SU-DHL-6 (cell line): ENCODE data around the gene GABBR2.

Experiments
- H2AFZ ChIP-seq: fragments of 200-600 bp; sonication (generic); 2 replicates; pipeline ENCODE4 v1.6.1; 2014; ENCODE audit warnings: low read depth, mild to moderate bottlenecking, moderate library complexity, mixed read lengths, antibody characterized with exemption, low read length; ENCODE audit not compliant: severe bottlenecking
- H3F3A ChIP-seq: fragments of 200-600 bp; shearing (Covaris generic); 2 replicates; pipeline ENCODE4 v1.6.0; 2016; ENCODE audit warnings: antibody characterized with exemption, mild to moderate bottlenecking; ENCODE audit not compliant: insufficient read depth
- H3K27ac ChIP-seq: fragments of 200-600 bp; sonication (generic); 2 replicates; pipeline ENCODE4 v1.5.1; 2016; ENCODE audit warnings: low read depth, mild to moderate bottlenecking, low read length, moderate library complexity, mixed read lengths
- H3K27me3 ChIP-seq: fragments of 200-600 bp; sonication (generic), shearing (Covaris generic); 2 replicates; pipeline ENCODE4 v1.6.0; 2014; ENCODE audit warnings: mild to moderate bottlenecking, low read length
- H3K36me3 ChIP-seq: fragments of 200-600 bp; sonication (generic); 2 replicates; pipeline ENCODE4 v1.6.1; 2014; ENCODE audit warnings: mild to moderate bottlenecking, low read length, mixed read lengths
- H3K4me2 ChIP-seq: fragments of 300-600, 200-600 bp; shearing (Covaris generic), sonication (generic); 2 replicates; pipeline ENCODE4 v1.6.0; 2014; ENCODE audit warnings: low read length, low read depth, mild to moderate bottlenecking; ENCODE audit not compliant: poor library complexity, severe bottlenecking
- H3K4me3 ChIP-seq: fragments of 200-600 bp; sonication (generic); 2 replicates; pipeline ENCODE4 v1.5.1; 2014; ENCODE audit warnings: antibody characterized with exemption, low read length, mild to moderate bottlenecking, mixed read lengths; ENCODE audit not compliant: insufficient read depth, poor library complexity, severe bottlenecking
- H3K79me2 ChIP-seq: fragments of 200-600 bp; sonication (generic); 2 replicates; pipeline ENCODE4 v1.6.1; 2014; ENCODE audit warnings: mild to moderate bottlenecking, low read length, moderate library complexity; ENCODE audit not compliant: insufficient read depth
- H3K9ac ChIP-seq: fragments of 200-600 bp; sonication (generic); 2 replicates; pipeline ENCODE4 v1.7.0; 2014; ENCODE audit warnings: mild to moderate bottlenecking, low read length
- H3K9me2 ChIP-seq: fragments of 200-600 bp; sonication (generic); replicated peaks from 2 replicates; pipeline ENCODE4 v1.6.1; 2014; ENCODE audit warnings: low read length; ENCODE audit not compliant: insufficient read depth
- H3K9me3 ChIP-seq: fragments of 200-600 bp; sonication (generic); 2 replicates; pipeline ENCODE4 v1.6.1; 2014; ENCODE audit warnings: low read length, mixed read lengths; ENCODE audit not compliant: insufficient read depth
- H4K20me1 ChIP-seq: fragments of 200-600 bp; sonication (generic); 2 replicates; pipeline ENCODE4 v1.6.1; 2014; ENCODE audit warnings: low read depth, mild to moderate bottlenecking, antibody characterized with exemption, low read length, moderate library complexity, mixed read lengths
- CTCF ChIP-seq: fragments of 200-600 bp; sonication (generic); IDR thresholded peaks from one replicate; pipeline ENCODE4 v1.5.1; 2017; ENCODE audit warnings: antibody characterized with exemption, mild to moderate bottlenecking, low read length, moderate library complexity; ENCODE audit not compliant: insufficient read depth, poor library complexity, severe bottlenecking
- EZH2phosphoT487 ChIP-seq: fragments of 200-600 bp; sonication (generic), shearing (Covaris generic); conservative IDR thresholded peaks from 2 replicates; pipeline ENCODE4 v1.6.1; 2018; ENCODE audit warnings: mild to moderate bottlenecking, antibody characterized with exemption, low read length, moderate library complexity, mixed read lengths

The GABBR2 gene

GRCh38 chr9:98740226-98740881 lies 31.6 kb upstream of the GABBR2 start:
- no peak overlapping the region for H3K27ac ChIP-seq
- H3K9me3 ChIP-seq, result no peaks in the 10 kb centered on the region
- no peaks in the 10 kb centered on the region for H3K79me2 ChIP-seq
- H4K20me1 ChIP-seq, result no peaks in the 10 kb centered on the region
- H3K27me3 ChIP-seq, result no peaks in the 10 kb centered on the region
- no peaks in the 10 kb centered on the region for H3K9me2 ChIP-seq
- H3K4me3 ChIP-seq, result no peak overlapping the region
- no peak overlapping the region for H2AFZ ChIP-seq
- H3K4me2 ChIP-seq, result no peak overlapping the region
- TF ChIP-seq CTCF (no peak), EZH2phosphoT487 (no peak)
- H3K9ac ChIP-seq, result no peak overlapping the region
- no peaks in the 10 kb centered on the region for H3F3A ChIP-seq
- H3K36me3 ChIP-seq, result no peaks in the 10 kb centered on the region

- Histone ChIP-seq H3K79me2 (no peaks in the 10 kb centered on the region), H2AFZ (no peak overlapping the region), H3K4me2 (no peak overlapping the region), H4K20me1 (no peaks in the 10 kb centered on the region), H3K9me2 (no peaks in the 10 kb centered on the region), H3K27ac (no peak overlapping the region), H3K9ac (no peak overlapping the region), H3F3A (no peaks in the 10 kb centered on the region), H3K27me3 (no peaks in the 10 kb centered on the region), H3K36me3 (no peaks in the 10 kb centered on the region), H3K9me3 (no peaks in the 10 kb centered on the region), H3K4me3 (no peak overlapping the region)
- TF ChIP-seq CTCF, result no peak
- no peak for TF ChIP-seq EZH2phosphoT487
Measured at GRCh38 chr9:98738741-98739140, 30.0 kb upstream of the GABBR2 start.

GRCh38 chr9:98736226-98736625 lies 27.5 kb upstream of the GABBR2 start:
- TF ChIP-seq EZH2phosphoT487 (no peak), CTCF (no peak)

More at GRCh38 chr9:98736226-98736625, 27.5 kb upstream of the GABBR2 start:
- H3K9me2 ChIP-seq, result no peaks in the 10 kb centered on the region
- no peaks in the 10 kb centered on the region for H4K20me1 ChIP-seq
- H3F3A ChIP-seq, result no peaks in the 10 kb centered on the region
- H3K79me2 ChIP-seq, result no peaks in the 10 kb centered on the region
- H3K4me3 ChIP-seq, result no peak overlapping the region
- no peaks in the 10 kb centered on the region for H3K27me3 ChIP-seq
- no peaks in the 10 kb centered on the region for H3K9me3 ChIP-seq
- no peak overlapping the region for H3K9ac ChIP-seq
- H3K27ac ChIP-seq, result no peak overlapping the region
- H2AFZ ChIP-seq, result no peak overlapping the region
- no peaks in the 10 kb centered on the region for H3K36me3 ChIP-seq
- H3K4me2 ChIP-seq, result no peak overlapping the region
